ENCODE results near the gene ZNF296.

- no peak for TF ChIP-seq REST (IDR thresholded peaks at IDR 0.05; ENCODE audit: borderline replicate concordance)
- TF ChIP-seq TAF1 (IDR thresholded peaks at IDR 0.05; ENCODE audit: low read depth): no peak
- no peak for TF ChIP-seq POLR2AphosphoS5 (IDR thresholded peaks at IDR 0.05)
- no peak for TF ChIP-seq CTCF (IDR thresholded peaks at IDR 0.05; ENCODE audit: poor library complexity, severe bottlenecking)
- TF ChIP-seq SMC3 (conservative IDR thresholded peaks at IDR 0.05; ENCODE audit: poor library complexity): no peak
- no peak for TF ChIP-seq EZH2 (IDR thresholded peaks at IDR 0.05; ENCODE audit: borderline replicate concordance, insufficient read depth, low read length, poor library complexity, severe bottlenecking)
Measured at GRCh38 chr19:45023048-45023447, 53.2 kb downstream of the ZNF296 start.

Measured in neural cell (in vitro differentiated cells).